ENCODE results near the gene SEMA3E.

Gene SEMA3E

GRCh38 chr7:83472376-83472775 lies 176.6 kb downstream of the SEMA3E start:
- Histone ChIP-seq H3K4me3 (ENCODE audit: low read length, poor library complexity, severe bottlenecking) (no peak overlapping the region), H2AFZ (ENCODE audit: low read length) (no peak overlapping the region), H3K4me1 (ENCODE audit: insufficient read depth, low read length, poor library complexity, severe bottlenecking) (peaks cover 5% of the 10 kb centered on the region), H3K27me3 (ENCODE audit: insufficient read depth, low read length, poor library complexity, severe bottlenecking) (no peaks in the 10 kb centered on the region), H3K4me2 (ENCODE audit: low read depth, low read length, poor library complexity, severe bottlenecking) (no peak overlapping the region), H3K9ac (ENCODE audit: low read depth, low read length, poor library complexity, severe bottlenecking) (no peak overlapping the region), H3K79me2 (ENCODE audit: insufficient read depth, low read length) (no peaks in the 10 kb centered on the region), H3F3A (ENCODE audit: low read depth) (no peaks in the 10 kb centered on the region), H3K9me3 (ENCODE audit: insufficient read depth, low read depth, low read length) (no peaks in the 10 kb centered on the region), H3K36me3 (ENCODE audit: insufficient read depth, low read length) (no peaks in the 10 kb centered on the region), H4K20me1 (ENCODE audit: insufficient read depth, low read length, poor library complexity, severe bottlenecking) (no peaks in the 10 kb centered on the region), H3K9me2 (replicated peaks; ENCODE audit: low read depth, low read length) (no peaks in the 10 kb centered on the region)
- TF ChIP-seq EZH2phosphoT487 (IDR thresholded peaks at IDR 0.05; ENCODE audit: borderline replicate concordance) (no peak), CTCF (conservative IDR thresholded peaks at IDR 0.05; ENCODE audit: low read length) (no peak)

- Histone ChIP-seq H3K36me3 (ENCODE audit: insufficient read depth, low read length) (no peaks in the 10 kb centered on the region), H3K4me1 (ENCODE audit: insufficient read depth, low read length, poor library complexity, severe bottlenecking) (peaks cover 5% of the 10 kb centered on the region), H3K27me3 (ENCODE audit: insufficient read depth, low read length, poor library complexity, severe bottlenecking) (no peaks in the 10 kb centered on the region), H3K9me2 (replicated peaks; ENCODE audit: low read depth, low read length) (no peaks in the 10 kb centered on the region), H3K9ac (ENCODE audit: low read depth, low read length, poor library complexity, severe bottlenecking) (no peak overlapping the region), H3K4me2 (ENCODE audit: low read depth, low read length, poor library complexity, severe bottlenecking) (no peak overlapping the region), H2AFZ (ENCODE audit: low read length) (no peak overlapping the region), H3K4me3 (ENCODE audit: low read length, poor library complexity, severe bottlenecking) (no peak overlapping the region), H3K79me2 (ENCODE audit: insufficient read depth, low read length) (no peaks in the 10 kb centered on the region), H4K20me1 (ENCODE audit: insufficient read depth, low read length, poor library complexity, severe bottlenecking) (no peaks in the 10 kb centered on the region), H3F3A (ENCODE audit: low read depth) (no peaks in the 10 kb centered on the region), H3K9me3 (ENCODE audit: insufficient read depth, low read depth, low read length) (no peaks in the 10 kb centered on the region)
- TF ChIP-seq CTCF (conservative IDR thresholded peaks at IDR 0.05; ENCODE audit: low read length), result no peak
- TF ChIP-seq EZH2phosphoT487 (IDR thresholded peaks at IDR 0.05; ENCODE audit: borderline replicate concordance), result no peak
These were observed 179.4 kb downstream of the SEMA3E start for GRCh38 chr7:83469491-83469890.

GRCh38 chr7:83469076-83469475 lies 179.9 kb downstream of the SEMA3E start:
- Histone ChIP-seq H3K4me2 (ENCODE audit: low read depth, low read length, poor library complexity, severe bottlenecking) (no peak overlapping the region), H3K4me1 (ENCODE audit: insufficient read depth, low read length, poor library complexity, severe bottlenecking) (peaks cover 5% of the 10 kb centered on the region)
- no peak for TF ChIP-seq EZH2phosphoT487 (IDR thresholded peaks at IDR 0.05; ENCODE audit: borderline replicate concordance)
- no peak for TF ChIP-seq CTCF (conservative IDR thresholded peaks at IDR 0.05; ENCODE audit: low read length)

More at GRCh38 chr7:83469076-83469475, 179.9 kb downstream of the SEMA3E start:
- Histone ChIP-seq H3F3A (ENCODE audit: low read depth) (no peaks in the 10 kb centered on the region), H3K4me3 (ENCODE audit: low read length, poor library complexity, severe bottlenecking) (no peak overlapping the region), H3K36me3 (ENCODE audit: insufficient read depth, low read length) (no peaks in the 10 kb centered on the region), H3K9me3 (ENCODE audit: insufficient read depth, low read depth, low read length) (no peaks in the 10 kb centered on the region), H3K27me3 (ENCODE audit: insufficient read depth, low read length, poor library complexity, severe bottlenecking) (no peaks in the 10 kb centered on the region), H4K20me1 (ENCODE audit: insufficient read depth, low read length, poor library complexity, severe bottlenecking) (no peaks in the 10 kb centered on the region), H3K9ac (ENCODE audit: low read depth, low read length, poor library complexity, severe bottlenecking) (no peak overlapping the region), H2AFZ (ENCODE audit: low read length) (no peak overlapping the region), H3K79me2 (ENCODE audit: insufficient read depth, low read length) (no peaks in the 10 kb centered on the region), H3K9me2 (replicated peaks; ENCODE audit: low read depth, low read length) (no peaks in the 10 kb centered on the region)
